HUES6 (cell line): Measurements from ENCODE around the gene RPL22.

ENCODE experiments used
- H3K27ac ChIP-seq: 2 replicates; pipeline ENCODE4 v1.7.0; 2013; ENCODE audit warnings: low read depth, mild to moderate bottlenecking, low read length, inconsistent platforms
- H3K27me3 ChIP-seq: 2 replicates; pipeline ENCODE4 v1.6.1; 2013; ENCODE audit warnings: low read length; ENCODE audit not compliant: control insufficient read depth, insufficient read depth
- H3K36me3 ChIP-seq: 2 replicates; pipeline ENCODE4 v1.6.1; 2013; ENCODE audit warnings: low read length; ENCODE audit not compliant: control insufficient read depth, insufficient read depth
- H3K4me1 ChIP-seq: 2 replicates; pipeline ENCODE4 v1.6.1; 2013; ENCODE audit warnings: low read length; ENCODE audit not compliant: control insufficient read depth, insufficient read depth
- H3K4me3 ChIP-seq: 2 replicates; pipeline ENCODE4 v1.5.1; 2013; ENCODE audit warnings: low read depth, low read length
- H3K9ac ChIP-seq: one replicate; pipeline ENCODE4 v1.6.1; 2013; ENCODE audit warnings: mild to moderate bottlenecking, low read length
- H3K9me3 ChIP-seq: 2 replicates; pipeline ENCODE4 v1.6.1; 2013; ENCODE audit warnings: low read depth, low read length; ENCODE audit not compliant: control insufficient read depth, insufficient read depth

Gene RPL22

DNA sequence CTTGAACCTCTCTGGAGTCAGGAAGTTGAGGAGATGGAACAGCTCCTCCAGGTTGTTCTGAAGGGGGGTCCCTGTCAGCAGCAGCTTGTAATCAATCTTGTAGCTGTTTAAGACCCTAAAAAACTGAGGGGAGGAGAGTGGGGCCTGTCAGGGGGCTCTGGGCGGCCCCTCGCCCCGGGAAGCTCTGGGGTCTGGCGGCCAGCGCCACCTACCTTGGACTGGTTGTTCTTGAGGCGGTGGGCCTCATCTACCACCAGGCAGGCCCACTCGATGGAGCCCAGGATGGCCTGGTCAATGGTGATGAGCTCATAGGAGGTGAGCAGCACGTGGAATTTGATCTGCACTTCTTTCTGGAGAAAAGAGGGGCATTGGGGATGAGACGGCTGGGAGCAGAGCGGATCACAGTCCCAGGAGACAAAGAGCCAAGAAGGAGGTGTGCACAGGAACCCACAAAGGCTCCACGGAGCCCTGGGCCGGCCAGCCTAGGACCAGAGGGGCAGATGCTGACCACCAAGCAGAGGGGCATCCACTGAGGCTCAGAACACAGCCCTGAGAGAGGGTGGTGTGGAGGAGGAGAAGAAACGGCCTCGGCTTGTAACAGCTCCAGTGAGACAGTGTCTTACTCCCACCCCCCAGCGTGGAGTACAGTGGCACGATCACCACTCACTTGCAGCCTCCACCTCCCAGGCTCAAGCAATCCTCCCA is 62.7 kb downstream of the RPL22 start:
- Histone ChIP-seq H3K9ac (no peak overlapping the region), H3K9me3 (peaks cover 6% of the 10 kb centered on the region; the same call in 1 of the 2 replicates), H3K4me1 (no peaks in the 10 kb centered on the region), H3K27ac (no peak overlapping the region), H3K36me3 (no peaks in the 10 kb centered on the region), H3K27me3 (no peaks in the 10 kb centered on the region; the same call in 1 of the 2 replicates), H3K4me3 (no peak overlapping the region)
